HG03095 (cell line): ENCODE results near the gene KLF13.

Experiments used
- ATAC-seq: cut with Tn5 transposase; IDR thresholded peaks from one replicate; pipeline ENCODE4 v1.9.1; 2021; ENCODE audit warnings: moderate library complexity; ENCODE audit not compliant: unreplicated experiment

The KLF13 gene

DNA sequence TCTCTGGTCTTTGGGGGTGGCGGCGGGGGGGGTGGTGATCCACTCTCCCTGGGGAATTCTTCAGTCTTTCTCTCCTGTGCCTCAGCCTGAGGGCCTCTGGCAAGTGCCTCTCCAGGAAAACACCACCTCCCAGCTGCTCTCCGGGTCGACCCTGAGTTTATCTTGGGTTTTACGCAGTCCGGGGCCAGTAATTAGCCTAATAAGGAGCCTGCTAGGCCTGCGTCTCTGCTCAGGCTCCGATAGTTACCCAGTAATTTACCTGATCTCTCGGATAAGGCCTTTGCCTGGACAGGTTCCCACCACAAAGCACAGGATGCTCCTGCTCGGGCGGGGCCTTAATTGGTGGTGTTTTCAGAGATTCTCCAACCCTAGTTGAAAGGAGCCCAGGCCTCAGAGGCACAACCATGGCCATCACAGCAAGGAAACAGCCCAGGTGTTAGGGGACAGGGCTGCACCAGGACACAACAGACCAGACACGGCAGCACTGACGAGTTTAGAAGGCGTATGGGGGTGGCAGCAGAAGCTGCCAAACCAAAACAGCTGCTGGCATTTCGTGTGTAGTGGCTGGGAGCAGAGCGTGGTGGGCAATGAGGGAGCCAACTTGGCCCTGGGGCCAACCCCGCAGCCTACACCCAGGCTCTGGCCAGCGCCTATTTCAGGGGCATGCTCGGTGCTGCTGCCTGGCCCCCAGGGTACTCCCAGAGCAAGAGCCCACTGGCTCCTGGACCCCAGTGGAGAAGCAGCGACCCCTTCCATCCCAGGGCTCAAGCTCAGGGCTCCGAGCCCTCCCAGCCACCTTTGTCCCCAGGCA is 71.4 kb downstream of the KLF13 start:
- no peak for ATAC-seq

DNA sequence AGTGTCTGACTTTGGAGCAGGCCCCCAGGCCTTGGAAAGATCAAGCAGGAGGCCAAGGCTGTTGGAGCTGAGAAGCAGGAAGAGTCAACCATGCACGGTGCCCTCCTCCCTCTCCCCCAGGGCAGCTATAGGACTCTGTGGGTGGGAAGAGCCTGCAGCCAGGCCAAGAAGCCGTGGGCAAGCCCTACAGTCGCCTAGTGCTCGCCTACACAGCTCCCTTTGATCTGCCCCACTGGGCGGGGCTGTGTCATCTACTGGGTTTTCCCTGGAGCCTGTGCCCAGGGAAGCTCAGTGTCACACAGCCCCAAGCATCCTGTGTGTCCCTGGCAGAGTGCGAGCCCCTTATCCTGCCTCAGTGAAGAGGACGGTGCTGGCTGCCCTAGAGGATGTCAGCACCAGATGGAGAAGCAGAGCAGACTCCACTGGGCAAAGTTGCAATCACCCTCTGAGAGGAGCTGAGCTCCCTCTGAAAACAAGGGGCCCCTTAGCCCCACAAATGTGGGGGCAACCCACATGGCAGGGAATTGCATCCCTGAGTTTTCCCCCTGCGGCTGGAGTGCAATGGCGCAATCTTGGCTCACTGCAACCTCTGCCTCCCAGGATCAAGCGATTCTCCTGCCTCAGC is 72.2 kb downstream of the KLF13 start:
- ATAC-seq: no peak

GRCh38 chr15:31399544-31400171 is 73.0 kb downstream of the KLF13 start:
- ATAC-seq: no peak

GRCh38 chr15:31400222-31400927 is 73.7 kb downstream of the KLF13 start:
- ATAC-seq: no peak

- ATAC-seq: no peak
Measured at GRCh38 chr15:31401282-31401681, 74.6 kb downstream of the KLF13 start.

- ATAC-seq: no peak
Measured at GRCh38 chr15:31402003-31402402, 75.4 kb downstream of the KLF13 start.

DNA sequence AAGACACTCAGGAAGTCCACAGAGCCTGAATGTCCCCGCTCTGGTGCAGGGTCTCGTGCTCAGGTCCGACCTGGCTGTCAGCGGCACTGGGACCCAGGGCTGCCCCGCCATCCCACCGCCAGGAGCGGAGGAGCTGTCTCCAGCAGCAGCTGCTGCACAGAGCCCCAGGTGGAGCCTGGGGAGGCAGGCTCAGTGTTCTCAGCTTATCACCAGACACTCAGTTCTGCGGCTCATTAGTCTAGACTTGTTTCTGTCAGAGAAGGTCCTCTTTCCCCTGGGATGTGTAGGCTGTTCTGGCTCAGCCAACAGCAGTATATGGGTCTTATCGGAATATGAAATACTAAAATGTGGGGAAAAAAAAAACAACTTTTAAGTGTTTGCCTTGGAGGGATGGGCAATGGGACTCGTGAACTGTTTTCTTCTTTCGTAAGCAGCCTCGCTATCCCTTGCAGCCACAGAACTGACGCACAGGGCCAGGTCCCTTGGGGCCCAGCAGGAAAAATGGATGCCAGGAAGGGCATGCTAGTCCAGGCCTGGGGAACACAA is 75.9 kb downstream of the KLF13 start:
- ATAC-seq: no peak

- no peak for ATAC-seq
Measured at GRCh38 chr15:31403096-31403495, 76.5 kb downstream of the KLF13 start.

DNA sequence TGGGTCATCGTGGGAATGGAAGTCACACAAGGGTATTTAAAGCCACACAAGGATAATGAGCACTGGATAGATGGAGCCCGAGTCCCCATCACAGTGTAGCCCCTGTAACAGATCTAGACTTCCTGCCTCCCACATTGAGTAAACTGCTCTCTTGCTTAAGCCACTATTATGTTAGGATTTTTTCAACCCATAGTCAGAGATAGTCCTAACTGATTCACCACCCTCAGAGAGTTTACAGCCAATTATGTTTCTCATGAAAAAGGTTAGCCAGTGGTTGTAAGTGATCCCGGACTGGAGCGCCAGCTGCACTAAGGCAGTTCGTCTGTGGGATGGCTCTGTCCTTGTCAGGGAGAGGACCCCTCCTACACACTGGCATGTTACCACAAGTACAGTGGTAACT is 77.0 kb downstream of the KLF13 start:
- no peak for ATAC-seq

DNA sequence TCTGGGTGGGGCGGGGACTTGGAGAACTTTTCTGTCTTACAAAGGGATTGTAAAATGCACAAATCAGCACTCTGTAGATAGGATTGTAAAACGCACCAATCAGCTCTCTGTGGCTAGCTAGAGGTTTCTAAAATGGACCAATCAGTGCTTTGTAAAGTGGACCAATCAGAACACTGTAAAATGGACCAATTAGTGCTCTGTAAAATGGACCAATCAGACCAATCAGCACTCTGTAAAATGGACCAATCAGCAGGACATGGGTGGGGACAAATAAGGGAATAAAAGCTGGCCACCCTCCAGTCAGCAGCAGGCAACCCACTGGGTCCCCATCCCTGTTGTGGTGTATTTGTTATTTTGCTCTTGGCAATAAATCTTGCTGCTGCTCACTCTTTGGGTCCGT is 77.7 kb downstream of the KLF13 start:
- ATAC-seq: no peak

- ATAC-seq: no peak
Measured at GRCh38 chr15:31405200-31405920, 78.7 kb downstream of the KLF13 start.

DNA sequence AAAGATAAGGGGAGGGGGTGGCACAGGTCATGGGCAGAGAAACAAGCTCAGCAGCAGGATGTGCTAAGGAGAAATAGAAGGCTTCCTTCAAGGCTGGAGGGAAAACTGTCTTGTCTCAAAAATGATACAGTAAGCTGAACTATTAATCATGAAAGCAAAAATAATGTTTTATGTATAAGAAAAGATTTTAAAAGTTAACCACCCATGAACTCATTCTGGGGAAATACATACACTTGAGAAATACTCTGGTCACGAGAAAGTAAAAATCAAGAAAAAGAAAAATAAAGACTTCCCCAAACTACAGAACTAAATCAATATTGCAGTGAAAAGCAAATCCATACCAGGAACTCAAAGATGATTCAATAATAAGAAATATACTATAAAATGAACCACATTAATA is 80.7 kb downstream of the KLF13 start:
- ATAC-seq: no peak

- ATAC-seq: no peak
Measured at GRCh38 chr15:31407851-31408250, 81.2 kb downstream of the KLF13 start.

GRCh38 chr15:31408724-31409123 is 82.1 kb downstream of the KLF13 start:
- no peak for ATAC-seq

DNA sequence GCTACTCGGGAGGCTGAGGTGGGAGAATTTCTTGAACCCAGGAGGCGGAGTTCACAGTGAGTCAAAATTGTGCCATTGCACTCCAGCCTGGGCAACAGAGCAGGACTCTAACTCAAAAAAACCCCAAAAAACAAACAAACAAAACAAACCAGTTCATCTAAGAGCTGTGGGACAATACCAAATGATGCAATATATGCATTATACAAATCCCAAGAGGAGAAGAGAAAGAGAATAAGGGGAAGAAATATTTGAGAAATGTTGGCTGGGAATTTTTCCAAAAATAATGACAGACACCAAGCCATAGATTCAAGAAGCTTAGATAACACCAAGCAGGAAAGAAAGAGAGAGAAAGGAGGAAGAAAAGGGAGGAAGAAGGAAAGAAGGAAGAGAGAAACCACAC is 82.5 kb downstream of the KLF13 start:
- no peak for ATAC-seq

- no peak for ATAC-seq
Measured at GRCh38 chr15:31412824-31413223, 86.2 kb downstream of the KLF13 start.

DNA sequence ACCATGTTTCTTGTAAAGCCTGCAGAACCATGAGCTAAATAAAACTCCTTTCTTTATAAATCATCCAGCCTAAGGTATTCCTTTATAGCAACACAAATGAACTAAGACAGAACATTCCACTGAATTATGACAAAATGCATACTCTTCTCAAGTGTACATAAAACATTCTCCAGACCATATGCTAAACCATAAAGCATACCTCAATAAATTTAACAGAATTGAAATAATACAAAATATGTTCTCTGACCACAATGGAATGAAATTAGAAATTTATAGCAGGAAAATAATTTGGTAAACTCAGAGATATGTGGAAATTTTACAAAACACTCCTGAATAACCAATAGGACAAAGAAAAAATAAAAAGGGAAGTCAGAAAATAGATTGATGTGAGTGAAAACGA is 88.6 kb downstream of the KLF13 start:
- ATAC-seq: no peak

GRCh38 chr15:31419820-31420219 is 93.2 kb downstream of the KLF13 start:
- ATAC-seq: no peak

DNA sequence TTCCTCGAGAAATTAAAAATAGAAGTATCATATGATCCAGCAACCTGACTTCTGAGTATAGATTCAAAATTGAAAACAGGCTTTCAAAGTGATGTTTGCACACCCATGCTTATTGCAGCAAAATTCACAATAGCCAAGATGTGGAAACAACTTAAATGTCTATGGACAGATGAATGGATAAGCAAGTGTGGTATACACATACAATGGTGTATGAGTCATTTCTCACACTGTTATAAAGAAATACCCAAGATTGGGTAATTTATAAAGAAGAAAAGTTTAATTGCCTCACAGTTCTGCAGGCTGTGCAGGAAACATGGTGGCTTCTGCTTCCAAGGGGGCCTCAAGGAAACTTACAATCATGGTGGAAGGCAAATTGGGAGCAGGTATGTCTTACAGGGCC is 100.8 kb downstream of the KLF13 start:
- no peak for ATAC-seq
